NT2/D1 (cell line): ENCODE data around the gene PPP1R13L.
"Not testable (repeated sequence)": the region's sequence is repeated elsewhere in the genome, so short reads cannot be mapped to it uniquely, and the experiment has no call there.

ENCODE experiments used
- DNase-seq: peaks from one replicate; pipeline ENCODE4 v3.0.0-alpha.2; 2011; ENCODE audit warnings: low read depth, low spot score
- H3K27me3 ChIP-seq: 2 replicates; pipeline ENCODE4 v1.6.0; 2011; ENCODE audit warnings: mild to moderate bottlenecking; ENCODE audit not compliant: insufficient read length, insufficient read depth
- H3K36me3 ChIP-seq: 2 replicates; pipeline ENCODE4 v1.6.1; 2011; ENCODE audit warnings: mild to moderate bottlenecking, low read length, mixed read lengths; ENCODE audit not compliant: insufficient read depth, insufficient read length
- H3K4me1 ChIP-seq: 2 replicates; pipeline ENCODE4 v1.5.1; 2011; ENCODE audit not compliant: insufficient read depth, insufficient read length
- H3K4me3 ChIP-seq: 2 replicates; pipeline ENCODE4 v1.5.1; 2011; ENCODE audit warnings: low read depth; ENCODE audit not compliant: insufficient read length
- H3K9ac ChIP-seq: 2 replicates; pipeline ENCODE4 v1.6.0; 2011; ENCODE audit warnings: low read depth; ENCODE audit not compliant: insufficient read length
- H3K9me3 ChIP-seq: 2 replicates; pipeline ENCODE4 v1.5.1; 2011; ENCODE audit warnings: mild to moderate bottlenecking, low read length; ENCODE audit not compliant: insufficient read depth
- SUZ12 ChIP-seq: IDR thresholded peaks from 2 replicates; pipeline ENCODE4 v1.6.1; 2011; ENCODE audit not compliant: insufficient read length, insufficient read depth; ENCODE audit errors: extremely low read depth
- YY1 ChIP-seq: IDR thresholded peaks from 2 replicates; pipeline ENCODE4 v1.6.1; 2011; ENCODE audit not compliant: insufficient read length, insufficient read depth
- ZNF274 ChIP-seq: IDR thresholded peaks from 2 replicates; pipeline ENCODE4 v1.6.1; 2011; ENCODE audit warnings: mild to moderate bottlenecking, low read depth, low read length

Gene PPP1R13L

DNA sequence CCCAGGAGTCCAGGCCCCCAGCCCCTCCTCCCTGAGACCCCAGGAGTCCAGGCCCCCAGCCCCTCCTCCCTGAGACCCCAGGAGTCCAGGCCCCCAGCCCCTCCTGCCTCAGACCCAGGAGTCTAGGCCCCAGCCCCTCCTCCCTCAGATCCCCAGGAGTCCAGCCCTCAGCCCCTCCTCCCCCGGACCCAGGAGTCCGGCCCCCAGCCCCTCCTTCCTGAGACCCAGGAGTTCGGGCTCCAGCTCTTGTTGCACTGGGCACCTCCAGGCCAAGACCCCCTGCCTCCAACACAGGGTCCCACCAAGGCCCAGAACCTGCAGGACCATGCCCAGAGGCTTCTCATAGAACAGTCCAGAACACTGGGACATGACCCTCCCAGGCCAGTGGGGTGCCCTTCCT lies 15.0 kb upstream of the PPP1R13L start:
- Histone ChIP-seq H3K36me3 (peaks cover 45% of the 10 kb centered on the region), H3K4me1 (no peaks in the 10 kb centered on the region), H3K27me3 (no peaks in the 10 kb centered on the region), H3K9me3 (no peaks in the 10 kb centered on the region), H3K9ac (no peak overlapping the region), H3K4me3 (no peak overlapping the region)
- no peak for DNase-seq
- TF ChIP-seq ZNF274: no peak
- no peak for TF ChIP-seq YY1
- TF ChIP-seq SUZ12: no peak

- no peaks in the 10 kb centered on the region for H3K27me3 ChIP-seq
- no peaks in the 10 kb centered on the region for H3K9me3 ChIP-seq
- H3K36me3 ChIP-seq: peaks cover 50% of the 10 kb centered on the region
- no peaks in the 10 kb centered on the region for H3K4me1 ChIP-seq
- H3K9ac ChIP-seq: no peak overlapping the region
- DNase-seq: no peak
- no peak overlapping the region for H3K4me3 ChIP-seq
- TF ChIP-seq ZNF274: no peak
- no peak for TF ChIP-seq YY1
- TF ChIP-seq SUZ12: no peak
Observed at GRCh38 chr19:45419396-45419795, 14.5 kb upstream of the PPP1R13L start.

GRCh38 chr19:45418802-45419201 lies 13.9 kb upstream of the PPP1R13L start:
- Histone ChIP-seq H3K36me3 (peaks cover 55% of the 10 kb centered on the region), H3K9me3 (no peaks in the 10 kb centered on the region), H3K4me1 (no peaks in the 10 kb centered on the region), H3K9ac (no peak overlapping the region), H3K27me3 (no peaks in the 10 kb centered on the region), H3K4me3 (no peak overlapping the region)
- TF ChIP-seq YY1 (no peak), SUZ12 (no peak), ZNF274 (no peak)
- DNase-seq: no peak

- TF ChIP-seq SUZ12 (no peak), ZNF274 (no peak), YY1 (no peak)
- no peak overlapping the region for H3K4me3 ChIP-seq
- H3K9me3 ChIP-seq: no peaks in the 10 kb centered on the region
- H3K36me3 ChIP-seq: peaks cover 62% of the 10 kb centered on the region
- H3K27me3 ChIP-seq: no peaks in the 10 kb centered on the region
- no peaks in the 10 kb centered on the region for H3K4me1 ChIP-seq
- no peak overlapping the region for H3K9ac ChIP-seq
- no peak for DNase-seq
Observed at GRCh38 chr19:45417151-45417550, 12.3 kb upstream of the PPP1R13L start.

DNA sequence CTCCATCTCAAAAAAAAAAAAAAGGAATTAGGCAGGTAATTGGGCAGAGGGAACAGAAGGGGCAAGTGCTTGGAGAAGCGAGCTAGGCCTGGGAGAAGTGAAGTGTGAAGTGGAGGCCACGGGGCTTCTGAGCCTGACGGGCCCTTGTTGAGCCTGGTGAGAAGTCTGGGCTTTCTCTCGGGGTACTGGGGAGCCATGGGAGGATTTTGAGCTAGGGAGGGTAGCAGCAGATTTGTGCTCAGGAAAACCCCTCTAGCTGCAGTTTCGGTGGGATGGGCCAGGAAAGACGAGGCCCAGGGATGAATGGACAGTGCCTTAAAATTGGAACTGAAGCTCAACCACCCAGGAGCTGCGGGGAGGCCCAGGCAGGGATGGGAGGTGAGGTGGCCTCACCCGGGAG lies 9.6 kb upstream of the PPP1R13L start:
- Histone ChIP-seq H3K9ac (no peak overlapping the region), H3K27me3 (no peaks in the 10 kb centered on the region), H3K36me3 (peaks cover 57% of the 10 kb centered on the region), H3K4me1 (no peaks in the 10 kb centered on the region), H3K4me3 (no peak overlapping the region), H3K9me3 (no peaks in the 10 kb centered on the region)
- DNase-seq: no peak
- TF ChIP-seq ZNF274 (no peak), YY1 (no peak), SUZ12 (no peak)

DNA sequence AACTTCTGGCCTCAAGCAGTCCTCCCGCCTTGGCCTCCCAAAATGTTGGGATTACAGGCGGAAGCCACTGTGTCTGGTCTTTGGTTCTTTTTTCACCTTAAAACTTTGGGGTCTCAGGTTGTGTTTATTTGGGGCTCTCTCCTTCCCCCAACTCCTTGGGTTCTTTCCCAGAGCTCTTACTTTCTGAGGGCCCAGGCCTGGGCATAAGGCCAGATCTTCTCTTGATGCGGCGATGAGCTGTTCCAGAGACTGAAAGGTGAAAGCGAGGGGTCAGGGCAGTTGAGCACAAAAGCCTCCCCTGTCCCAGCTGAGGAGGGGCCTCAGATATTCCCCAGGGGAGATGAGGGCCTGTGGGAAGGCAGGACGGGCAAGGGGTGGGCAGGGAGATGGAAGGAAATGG lies 8.6 kb upstream of the PPP1R13L start:
- DNase-seq: no peak
- no peak overlapping the region for H3K9ac ChIP-seq
- H3K4me1 ChIP-seq: no peaks in the 10 kb centered on the region
- H3K27me3 ChIP-seq: no peaks in the 10 kb centered on the region
- H3K9me3 ChIP-seq: no peaks in the 10 kb centered on the region
- no peak overlapping the region for H3K4me3 ChIP-seq
- TF ChIP-seq ZNF274 (no peak), SUZ12 (no peak), YY1 (no peak)
- peaks cover 58% of the 10 kb centered on the region for H3K36me3 ChIP-seq

DNA sequence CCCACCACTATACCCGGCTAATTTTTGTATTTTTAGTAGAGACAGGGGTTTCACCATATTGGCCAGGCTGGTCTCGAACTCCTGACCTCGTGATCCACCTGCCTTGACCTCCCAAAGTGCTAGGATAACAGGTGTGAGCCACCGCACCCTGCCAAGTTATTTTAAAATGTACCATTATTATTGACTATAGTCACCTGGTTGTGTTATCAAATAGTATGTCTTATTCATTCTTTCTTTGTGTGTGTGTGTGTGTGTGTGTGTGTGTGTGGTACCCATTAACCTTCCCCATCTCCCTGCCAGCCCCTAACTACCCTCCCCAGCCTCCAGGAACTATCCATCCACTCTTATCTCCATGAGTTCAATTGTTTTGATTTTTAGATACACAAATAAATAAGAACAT lies 5.5 kb upstream of the PPP1R13L start:
- not testable (repeated sequence) for H3K4me1 ChIP-seq, H3K4me3 ChIP-seq, H3K9me3 ChIP-seq, H3K27me3 ChIP-seq, DNase-seq, H3K9ac ChIP-seq
- peaks cover 49% of the 10 kb centered on the region for H3K36me3 ChIP-seq

DNA sequence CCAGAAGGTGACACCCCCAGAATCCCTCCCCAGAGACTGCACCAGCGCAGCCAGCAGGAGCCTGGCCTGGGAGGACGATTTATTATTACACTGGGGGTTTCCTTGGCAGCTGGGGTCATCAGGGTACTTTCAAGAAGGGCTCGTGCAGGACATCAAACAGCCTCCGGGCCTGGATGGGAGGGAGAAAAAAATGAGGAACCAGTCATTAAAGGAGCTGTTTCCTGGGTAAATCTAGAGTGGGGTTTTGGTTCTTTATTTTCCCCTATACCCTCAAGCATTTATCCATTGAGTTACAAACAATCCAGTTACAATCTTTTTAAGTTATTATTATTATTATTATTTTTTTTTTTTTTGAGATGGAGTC lies 4.7 kb upstream of the PPP1R13L start:
- DNase-seq: no peak
- no peak for TF ChIP-seq ZNF274
- no peak for TF ChIP-seq SUZ12
- TF ChIP-seq YY1: no peak
- Histone ChIP-seq H3K27me3 (no peaks in the 10 kb centered on the region), H3K4me1 (peaks cover 5% of the 10 kb centered on the region), H3K9ac (no peak overlapping the region), H3K9me3 (no peaks in the 10 kb centered on the region), H3K4me3 (no peak overlapping the region), H3K36me3 (peaks cover 45% of the 10 kb centered on the region)
